Adrenal gland (tissue), 5 donors: Measurements from ENCODE around the gene DMD.

ENCODE experiments used
- CTCF ChIP-seq, 6 experiments: fragments of 450-650 bp in 4 of 6; fragments of 200-600 bp in 2 of 6; sonication (generic) in 1 of 6; IDR thresholded peaks; 1 replicate in 5 of 6; 2 replicates in 1 of 6; pipeline versions ENCODE4 v1.5.1 to v1.8.0; 2016 to 2021; ENCODE audit warnings: antibody characterized with exemption in 6 of 6, mild to moderate bottlenecking in 2 of 6, moderate library complexity in 1 of 6
- POLR2A ChIP-seq, 2 donors: fragments of 450-650 bp; IDR thresholded peaks; one replicate each; pipeline ENCODE4 v1.6.1; 2017; ENCODE audit warnings: antibody characterized with exemption in 2 of 2, mild to moderate bottlenecking in 2 of 2, moderate library complexity in 1 of 2
- donor health status: DM: no; HTN: no; CAD: no.

- no peak for TF ChIP-seq POLR2A (IDR thresholded peaks at IDR 0.05)
- TF ChIP-seq CTCF (IDR thresholded peaks at IDR 0.05), result no peak
These were observed 77.2 kb downstream of the DMD start for GRCh38 chrX:33134164-33134563.
